Activated T-cell treated with anti-CD3 and anti-CD28 coated beads, Interleukin-2, amount 50 U/mL, for 1 hour (primary cell): ENCODE results near the gene SOX12.
"Not testable (repeated sequence)": the region's sequence is repeated elsewhere in the genome, so short reads cannot be mapped to it uniquely, and the experiment has no call there.

ENCODE experiments used
- DNase-seq: peaks from one replicate; pipeline ENCODE4 v3.0.0-alpha.2; 2020

SOX12 gene

GRCh38 chr20:364905-365794 is 39.8 kb downstream of the SOX12 start:
- no peak for DNase-seq

- no peak for DNase-seq
Measured at GRCh38 chr20:366041-366718, 40.8 kb downstream of the SOX12 start.

- no peak for DNase-seq
Measured at GRCh38 chr20:366719-367485, 41.5 kb downstream of the SOX12 start.

- no peak for DNase-seq
Measured at GRCh38 chr20:367486-367887, 42.1 kb downstream of the SOX12 start.

GRCh38 chr20:368915-369314 is 43.6 kb downstream of the SOX12 start:
- DNase-seq = no peak

- DNase-seq = no peak
Measured at GRCh38 chr20:370151-370600, 44.8 kb downstream of the SOX12 start.

- DNase-seq = no peak
Measured at GRCh38 chr20:370977-371754, 45.8 kb downstream of the SOX12 start.

- no peak for DNase-seq
Measured at GRCh38 chr20:371755-372542, 46.6 kb downstream of the SOX12 start.

GRCh38 chr20:372543-373082 is 47.3 kb downstream of the SOX12 start:
- DNase-seq = not testable (repeated sequence)

- DNase-seq = no peak
Measured at GRCh38 chr20:373171-373890, 48.0 kb downstream of the SOX12 start.

- no peak for DNase-seq
Measured at GRCh38 chr20:375265-375889, 50.0 kb downstream of the SOX12 start.

GRCh38 chr20:376089-376488 is 50.7 kb downstream of the SOX12 start:
- DNase-seq = no peak

- no peak for DNase-seq
Measured at GRCh38 chr20:376750-377149, 51.4 kb downstream of the SOX12 start.

GRCh38 chr20:377578-377977 is 52.2 kb downstream of the SOX12 start:
- DNase-seq = not testable (repeated sequence)

- no peak for DNase-seq
Measured at GRCh38 chr20:378961-379336, 53.6 kb downstream of the SOX12 start.
